SK-N-SH (cell line): ENCODE measurements around the gene PPP1R1C. TPM values are rescaled to one million over a fixed set of nuclear protein-coding genes. Genes with fewer than 3 reads are reported as not detected.
A peak's percentile ranks its signal among the peaks of the same experiment; 100 is the strongest.

ENCODE experiments used
- CTCF ChIA-PET: fragments of 300-600, 350-600 bp; formaldehyde crosslinking; extraction: SDS; loops from one replicate; lab custom pipeline; 2021; lab: Yijun Ruan, JAX
- POLR2A ChIA-PET: fragments of 350-600 bp; sonication (Branson Sonifier 250); formaldehyde crosslinking; extraction: SDS; loops from one replicate; lab custom pipeline; 2020; ENCODE audit warnings: antibody characterized with exemption, inconsistent platforms; lab: Yijun Ruan, JAX
- DNase-seq: peaks from one replicate; pipeline ENCODE4 v3.0.0; 2012
- H2AFZ ChIP-seq: fragments of 200-600 bp; sonication (generic); 2 replicates; pipeline ENCODE4 v1.8.1; 2016; ENCODE audit warnings: antibody characterized with exemption, mild to moderate bottlenecking, low read depth
- H3F3A ChIP-seq: fragments of 200-600 bp; sonication (generic); replicated peaks from 2 replicates; pipeline ENCODE3; 2016; ENCODE audit warnings: antibody characterized with exemption, mild to moderate bottlenecking; ENCODE audit not compliant: insufficient read depth
- H3K27ac ChIP-seq, 2 experiments: fragments of 200-500 bp in 1 of 2; fragments of 200-600 bp in 1 of 2; sonication (Bioruptor generic) in 1 of 2; sonication (generic), shearing (Covaris generic) in 1 of 2; 2 replicates each; pipeline versions ENCODE4 v1.5.1 to v1.6.1; 2014 to 2016; ENCODE audit warnings: low read depth in 2 of 2, inconsistent platforms in 1 of 2, low read length in 1 of 2, mild to moderate bottlenecking in 1 of 2, mixed read lengths in 1 of 2
- H3K27me3 ChIP-seq: fragments of 200-600 bp; sonication (generic), shearing (Covaris generic); 2 replicates; pipeline ENCODE4 v1.6.1; 2016; ENCODE audit warnings: mixed run types; ENCODE audit not compliant: insufficient read depth
- H3K36me3 ChIP-seq, 2 experiments: fragments of 200-500 bp in 1 of 2; fragments of 200-600 bp in 1 of 2; sonication (Bioruptor generic) in 1 of 2; sonication (generic) in 1 of 2; replicated peaks in 1 of 2; 2 replicates each; pipeline versions ENCODE3 to v1.5.1; 2014 to 2016; ENCODE audit warnings: low read length in 1 of 2, mild to moderate bottlenecking in 1 of 2; ENCODE audit not compliant: insufficient read depth in 2 of 2, control insufficient read depth in 1 of 2
- H3K4me1 ChIP-seq, 2 experiments: fragments of 200-500 bp in 1 of 2; fragments of 200-600 bp in 1 of 2; sonication (Bioruptor generic) in 1 of 2; sonication (generic), shearing (Covaris generic) in 1 of 2; 2 replicates each; pipeline versions ENCODE4 v1.5.1 to v1.6.1; 2014 to 2016; ENCODE audit warnings: low read depth in 1 of 2, low read length in 1 of 2, mixed run types in 1 of 2; ENCODE audit not compliant: insufficient read depth in 2 of 2, control insufficient read depth in 1 of 2
- H3K4me2 ChIP-seq: fragments of 200-600 bp; sonication (generic), shearing (Covaris generic); 2 replicates; pipeline ENCODE4 v1.6.1; 2017; ENCODE audit warnings: mixed run types
- H3K4me3 ChIP-seq, 2 experiments: fragments of 200-500 bp in 1 of 2; fragments of 200-600 bp in 1 of 2; sonication (Bioruptor generic) in 1 of 2; sonication (generic), shearing (Covaris generic) in 1 of 2; 2 replicates each; pipeline versions ENCODE4 v1.5.1 to v1.8.1; 2014 to 2016; ENCODE audit warnings: low read depth in 2 of 2, inconsistent platforms in 1 of 2, low read length in 1 of 2, mild to moderate bottlenecking in 1 of 2, mixed read lengths in 1 of 2, moderate library complexity in 1 of 2
- H3K79me2 ChIP-seq: fragments of 200-600 bp; sonication (generic); 2 replicates; pipeline ENCODE4 v1.8.1; 2017; ENCODE audit warnings: mild to moderate bottlenecking; ENCODE audit not compliant: insufficient read depth
- H3K9ac ChIP-seq: fragments of 200-600 bp; sonication (generic); 2 replicates; pipeline ENCODE4 v1.6.1; 2017; ENCODE audit warnings: mixed run types
- H3K9me2 ChIP-seq: fragments of 200-600 bp; sonication (generic); 2 replicates; pipeline ENCODE4 v1.6.1; 2017; ENCODE audit warnings: mixed run types
- H3K9me3 ChIP-seq: fragments of 200-600 bp; sonication (generic); 2 replicates; pipeline ENCODE4 v1.6.1; 2017; ENCODE audit warnings: mixed run types, mild to moderate bottlenecking, moderate library complexity
- H4K20me1 ChIP-seq: fragments of 200-600 bp; sonication (generic); 2 replicates; pipeline ENCODE4 v1.6.1; 2017; ENCODE audit warnings: mild to moderate bottlenecking, mixed run types; ENCODE audit not compliant: insufficient read depth
- CHD2 ChIP-seq: fragments of 150-350 bp; IDR thresholded peaks from 2 replicates; pipeline ENCODE4 v1.6.1; 2018; ENCODE audit warnings: low read length; ENCODE audit not compliant: partially characterized antibody
- ELF1 ChIP-seq: IDR thresholded peaks from 2 replicates; pipeline ENCODE4 v1.4.0; 2012
- EZH2phosphoT487 ChIP-seq: fragments of 200-600 bp; sonication (generic); IDR thresholded peaks from 2 replicates; pipeline ENCODE4 v1.6.1; 2017; ENCODE audit warnings: low read depth, mixed run types, mild to moderate bottlenecking, antibody characterized with exemption, moderate library complexity, borderline replicate concordance
- FOSL2 ChIP-seq: IDR thresholded peaks from 2 replicates; pipeline ENCODE4 v1.4.0; 2012; ENCODE audit warnings: low read depth, mild to moderate bottlenecking, moderate library complexity, borderline replicate concordance
- FOXM1 ChIP-seq: IDR thresholded peaks from 2 replicates; pipeline ENCODE4 v1.4.0; 2012; ENCODE audit warnings: low read depth, mild to moderate bottlenecking
- GABPA ChIP-seq: IDR thresholded peaks from 2 replicates; pipeline ENCODE4 v1.4.0; 2012; ENCODE audit warnings: low read depth, mild to moderate bottlenecking
- GATA2 ChIP-seq: sonication (generic); formaldehyde crosslinking; IDR thresholded peaks from 2 replicates; pipeline ENCODE4 v1.5.0; 2020; ENCODE audit warnings: mild to moderate bottlenecking, missing genetic modification reagents
- IRF3 ChIP-seq: fragments of 150-350 bp; IDR thresholded peaks from 2 replicates; pipeline ENCODE4 v1.6.1; 2016; ENCODE audit warnings: mild to moderate bottlenecking, low read depth, low read length
- JUND ChIP-seq: IDR thresholded peaks from 2 replicates; pipeline ENCODE4 v1.4.0; 2012
- MAX ChIP-seq: IDR thresholded peaks from 2 replicates; pipeline ENCODE4 v1.4.0; 2012; ENCODE audit warnings: low read depth
- MEF2A ChIP-seq: IDR thresholded peaks from 2 replicates; pipeline ENCODE4 v1.4.0; 2012; ENCODE audit warnings: low read depth, borderline replicate concordance
- PBX3 ChIP-seq: IDR thresholded peaks from 2 replicates; pipeline ENCODE4; 2012
- POLR2AphosphoS5 ChIP-seq: IDR thresholded peaks from 2 replicates; pipeline ENCODE4 v1.6.1; 2012; ENCODE audit warnings: low read depth, low read length
- RAD21 ChIP-seq: IDR thresholded peaks from 2 replicates; pipeline ENCODE4 v1.6.1; 2012; ENCODE audit warnings: mild to moderate bottlenecking, low read length
- RCOR1 ChIP-seq: fragments of 150-350 bp; IDR thresholded peaks from 2 replicates; pipeline ENCODE4 v1.6.1; 2017; ENCODE audit warnings: antibody characterized with exemption, low read length
- REST ChIP-seq: IDR thresholded peaks from 2 replicates; pipeline ENCODE4 v1.6.1; 2012; ENCODE audit warnings: mild to moderate bottlenecking, low read depth, low read length, moderate library complexity
- RFX5 ChIP-seq: IDR thresholded peaks from 2 replicates; pipeline ENCODE4 v1.6.1; 2012; ENCODE audit warnings: mild to moderate bottlenecking, improper control_type of control experiment, low read length
- RXRA ChIP-seq: IDR thresholded peaks from 2 replicates; pipeline ENCODE4 v1.4.0; 2012; ENCODE audit warnings: low read depth, mild to moderate bottlenecking, borderline replicate concordance
- TAF1 ChIP-seq: IDR thresholded peaks from 2 replicates; pipeline ENCODE4 v1.6.1; 2012; ENCODE audit warnings: low read depth, mild to moderate bottlenecking, low read length, moderate library complexity, borderline replicate concordance
- TCF12 ChIP-seq: IDR thresholded peaks from 2 replicates; pipeline ENCODE4 v1.4.0; 2012
- USF2 ChIP-seq: fragments of 150-350 bp; IDR thresholded peaks from 2 replicates; pipeline ENCODE4 v1.6.1; 2017; ENCODE audit warnings: antibody characterized with exemption, low read length, low read depth, borderline replicate concordance
- WGBS: methylation state at CpG from one replicate; pipeline ENCODE4 v1.1.6; 2017; ENCODE audit warnings: low lambda C conversion rate; 5-methylcytosine and 5-hydroxymethylcytosine counted together
- polyA plus RNA-seq, 3 experiments: library from polyadenylated mRNA; depleted of rRNA; stranded (reverse); fragments of >200 nt; gene quantifications; 2 replicates each; pipeline ENCODE4 v1.2.3, GENCODE V29; 2012

The PPP1R1C gene
- polyA plus RNA-seq, 1 of the 3 experiments (the other 2 are of a cell fraction) = 0.41 TPM

GRCh38 chr2:182067393-182067792 lies 81.7 kb downstream of the PPP1R1C start:
- Histone ChIP-seq H3K9me2 (no peaks in the 10 kb centered on the region), H2AFZ (no peak overlapping the region), H3K4me3 (no peak overlapping the region), H3K27me3 (no peaks in the 10 kb centered on the region), H3K9me3 (no peaks in the 10 kb centered on the region), H3F3A (peaks cover 12% of the 10 kb centered on the region), H3K9ac (no peak overlapping the region), H3K4me1 (peaks cover 16 to 26% of the 10 kb centered on the region in 2 experiments), H3K4me2 (peak overlapping the region; percentile 36; the same call in 1 of the 2 replicates), H4K20me1 (no peaks in the 10 kb centered on the region), H3K36me3 (no peaks in the 10 kb centered on the region), H3K27ac (peak overlapping the region; percentile 43; a peak in 2 of 4 replicates), H3K79me2 (no peaks in the 10 kb centered on the region)
- DNase-seq = no peak
- WGBS = 95% methylated on average over 5 of the region's 5 CpGs
- TF ChIP-seq RFX5 (no peak), RXRA (no peak), FOXM1 (no peak), ELF1 (no peak), TAF1 (no peak), USF2 (no peak), FOSL2 (no peak), EZH2phosphoT487 (no peak)
- ChIA-PET POLR2A (no interaction called here), CTCF (interaction anchor here (4.0 kb wide), 1 partner anchor 11 kb away, joined by 22 read pairs; no protein-coding TSS in a partner anchor)

GRCh38 chr2:182068811-182069210 lies 83.2 kb downstream of the PPP1R1C start:
- Histone ChIP-seq H2AFZ (no peak overlapping the region), H3K9me3 (no peaks in the 10 kb centered on the region), H3K79me2 (no peaks in the 10 kb centered on the region), H3K9ac (no peak overlapping the region), H3K9me2 (no peaks in the 10 kb centered on the region), H3K27me3 (no peaks in the 10 kb centered on the region), H3K36me3 (no peaks in the 10 kb centered on the region), H3K4me2 (no peak overlapping the region), H3F3A (peaks cover 12% of the 10 kb centered on the region), H3K4me1 (peaks cover 16 to 26% of the 10 kb centered on the region in 2 experiments), H4K20me1 (no peaks in the 10 kb centered on the region), H3K4me3 (no peak overlapping the region), H3K27ac (no peak overlapping the region)
- ChIA-PET CTCF (interaction anchor here (0.7 to 1.0 kb wide), 3 partner anchors 8 to 10 kb away, joined by 3 read pairs; no protein-coding TSS in a partner anchor), POLR2A (no interaction called here)
- DNase-seq = no peak
- 85% methylated on average over 3 of the region's 3 CpGs for WGBS
- TF ChIP-seq MEF2A = no peak
- no peak for TF ChIP-seq POLR2AphosphoS5
- TF ChIP-seq CHD2 = no peak
- no peak for TF ChIP-seq USF2
- TF ChIP-seq REST = no peak
- no peak for TF ChIP-seq RAD21
- no peak for TF ChIP-seq RCOR1
- TF ChIP-seq IRF3 = no peak
- no peak for TF ChIP-seq GATA2
- no peak for TF ChIP-seq TCF12
- TF ChIP-seq FOXM1 = no peak
- TF ChIP-seq GABPA = no peak
- no peak for TF ChIP-seq PBX3
- no peak for TF ChIP-seq JUND
- TF ChIP-seq EZH2phosphoT487 = no peak
- TF ChIP-seq MAX = no peak
